Lower leg skin (tissue), 4 donors: ENCODE measurements around the gene KDM4D. TPM values are rescaled to one million over a fixed set of nuclear protein-coding genes. Genes with fewer than 3 reads are reported as not detected.
"Not testable (repeated sequence)": the region's sequence is repeated elsewhere in the genome, so short reads cannot be mapped to it uniquely, and the experiment has no call there.

ENCODE experiments used
- DNase-seq, 2 donors: peaks; one replicate each; pipeline ENCODE4 v3.0.0-alpha.2; 2019; ENCODE audit warnings: low spot score in 2 of 2
- H3K4me3 ChIP-seq: fragments of 200-600 bp; sonication (generic); 2 replicates; pipeline ENCODE4 v1.5.1; 2017; ENCODE audit warnings: mild to moderate bottlenecking, low read depth; ENCODE audit not compliant: poor library complexity, severe bottlenecking
- POLR2A ChIP-seq, 2 donors: fragments of 450-650 bp; IDR thresholded peaks; one replicate each; pipeline ENCODE4 v1.6.1; 2016 to 2017; ENCODE audit warnings: antibody characterized with exemption in 2 of 2, mild to moderate bottlenecking in 1 of 2, moderate library complexity in 1 of 2
- WGBS, 2 donors: methylation state at CpG; one replicate each; pipeline ENCODE4 v1.1.5; 2018; 5-methylcytosine and 5-hydroxymethylcytosine counted together
- intact Hi-C: fragments of 100-400 bp; cut with DNase I; formaldehyde crosslinking; loops from one replicate; pipeline ENCODE4 v1.15.0; 2023; ENCODE audit warnings: low total_unique reads
- total RNA-seq, 4 donors: library from RNA; depleted of rRNA; stranded (reverse); fragments of >200 nt; gene quantifications; one replicate each; pipeline ENCODE4 v1.1.0, GENCODE V29; 2016
- TF ChIP-seq, protein P1 (sequence below), 3 donors: fragments of 450-650 bp; IDR thresholded peaks; one replicate each; pipeline ENCODE4 v1.5.1; 2016; ENCODE audit warnings: antibody characterized with exemption in 3 of 3, mild to moderate bottlenecking in 3 of 3, moderate library complexity in 2 of 3

Gene KDM4D
- total RNA-seq, 4 donors from 2014 or later: 0.94 to 1.1 (median 1.0) TPM

DNA sequence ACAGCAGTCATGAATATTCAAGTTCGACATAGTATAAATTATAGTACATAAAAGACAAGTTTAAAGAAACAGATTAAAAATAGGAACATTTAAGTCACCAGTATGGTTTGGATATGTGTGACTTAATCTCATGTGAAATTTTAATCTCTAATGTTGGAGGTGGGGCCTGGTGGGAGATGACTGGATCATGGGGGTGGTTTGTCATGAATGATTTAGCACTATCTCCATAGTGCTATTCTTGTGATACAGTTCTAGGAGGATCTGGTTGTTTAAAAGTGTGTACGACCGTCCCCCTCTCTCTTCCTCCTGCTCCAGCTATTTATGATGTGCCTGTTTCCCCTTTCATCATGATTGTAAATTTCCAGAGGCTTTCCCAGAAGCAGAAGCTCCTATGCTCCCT, 54.8 kb downstream of the KDM4D start:
- no peak for TF ChIP-seq POLR2A (IDR thresholded peaks at IDR 0.05)
- TF ChIP-seq, protein P1, sequence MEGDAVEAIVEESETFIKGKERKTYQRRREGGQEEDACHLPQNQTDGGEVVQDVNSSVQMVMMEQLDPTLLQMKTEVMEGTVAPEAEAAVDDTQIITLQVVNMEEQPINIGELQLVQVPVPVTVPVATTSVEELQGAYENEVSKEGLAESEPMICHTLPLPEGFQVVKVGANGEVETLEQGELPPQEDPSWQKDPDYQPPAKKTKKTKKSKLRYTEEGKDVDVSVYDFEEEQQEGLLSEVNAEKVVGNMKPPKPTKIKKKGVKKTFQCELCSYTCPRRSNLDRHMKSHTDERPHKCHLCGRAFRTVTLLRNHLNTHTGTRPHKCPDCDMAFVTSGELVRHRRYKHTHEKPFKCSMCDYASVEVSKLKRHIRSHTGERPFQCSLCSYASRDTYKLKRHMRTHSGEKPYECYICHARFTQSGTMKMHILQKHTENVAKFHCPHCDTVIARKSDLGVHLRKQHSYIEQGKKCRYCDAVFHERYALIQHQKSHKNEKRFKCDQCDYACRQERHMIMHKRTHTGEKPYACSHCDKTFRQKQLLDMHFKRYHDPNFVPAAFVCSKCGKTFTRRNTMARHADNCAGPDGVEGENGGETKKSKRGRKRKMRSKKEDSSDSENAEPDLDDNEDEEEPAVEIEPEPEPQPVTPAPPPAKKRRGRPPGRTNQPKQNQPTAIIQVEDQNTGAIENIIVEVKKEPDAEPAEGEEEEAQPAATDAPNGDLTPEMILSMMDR (IDR thresholded peaks at IDR 0.05): no peak
- intact Hi-C loops: no loop called here
- no peak overlapping the region for H3K4me3 ChIP-seq
- no peak for DNase-seq
- 78 to 81% methylated on average over 3 of the region's 3 CpGs for WGBS, 2 donors

DNA sequence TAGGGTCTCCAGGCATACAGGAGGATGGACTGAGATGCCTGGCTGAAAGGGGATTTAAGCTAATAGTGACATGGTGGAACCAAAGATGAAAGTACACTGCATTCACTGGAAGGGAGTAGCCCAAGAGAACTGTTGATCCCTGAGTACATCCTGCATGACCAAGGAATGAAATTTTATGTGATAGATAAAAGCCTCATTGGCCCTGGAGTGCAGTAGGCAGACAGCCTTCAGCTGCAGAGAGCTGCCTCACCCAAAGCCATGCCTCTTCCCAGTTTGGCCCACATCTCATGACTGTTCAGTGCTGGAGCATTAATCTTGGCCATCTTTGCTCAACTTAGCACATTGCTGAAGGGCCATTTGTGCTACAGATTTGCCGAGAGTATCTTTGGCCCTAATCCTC, 59.5 kb downstream of the KDM4D start:
- intact Hi-C loops: no loop called here
- DNase-seq: no peak

DNA sequence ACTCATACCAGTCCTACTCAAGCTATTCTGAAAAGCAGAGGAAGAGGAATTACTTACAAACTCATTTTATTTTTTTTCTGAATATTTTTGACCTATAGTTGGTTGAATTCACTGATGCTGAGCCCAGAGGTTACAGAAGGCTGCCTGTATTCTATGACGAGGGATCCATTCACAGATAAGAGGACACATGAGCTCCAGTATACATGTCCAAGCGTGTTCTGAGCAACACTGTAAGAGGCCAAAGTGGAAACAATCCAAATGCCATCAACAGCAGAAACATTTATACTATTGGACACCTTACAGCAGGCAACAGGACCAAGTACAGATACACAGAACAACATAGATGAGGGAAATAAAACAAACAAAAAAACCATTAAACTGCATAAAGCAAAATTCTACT, 61.8 kb downstream of the KDM4D start:
- TF ChIP-seq POLR2A (IDR thresholded peaks at IDR 0.05): no peak
- TF ChIP-seq, protein P1 (IDR thresholded peaks at IDR 0.05): no peak
- WGBS, 2 donors: 47 to 55% methylated on average over 2 of the region's 2 CpGs
- intact Hi-C loops: no loop called here
- no peak for DNase-seq
- no peak overlapping the region for H3K4me3 ChIP-seq

More for the DNA sequence above, 59.5 kb downstream of the KDM4D start:
- H3K4me3 ChIP-seq: no peak overlapping the region
- TF ChIP-seq, protein P1 (IDR thresholded peaks at IDR 0.05): no peak
- TF ChIP-seq POLR2A (IDR thresholded peaks at IDR 0.05): no peak
- 59 to 76% methylated on average over 1 of the region's 1 CpG for WGBS, 2 donors

DNA sequence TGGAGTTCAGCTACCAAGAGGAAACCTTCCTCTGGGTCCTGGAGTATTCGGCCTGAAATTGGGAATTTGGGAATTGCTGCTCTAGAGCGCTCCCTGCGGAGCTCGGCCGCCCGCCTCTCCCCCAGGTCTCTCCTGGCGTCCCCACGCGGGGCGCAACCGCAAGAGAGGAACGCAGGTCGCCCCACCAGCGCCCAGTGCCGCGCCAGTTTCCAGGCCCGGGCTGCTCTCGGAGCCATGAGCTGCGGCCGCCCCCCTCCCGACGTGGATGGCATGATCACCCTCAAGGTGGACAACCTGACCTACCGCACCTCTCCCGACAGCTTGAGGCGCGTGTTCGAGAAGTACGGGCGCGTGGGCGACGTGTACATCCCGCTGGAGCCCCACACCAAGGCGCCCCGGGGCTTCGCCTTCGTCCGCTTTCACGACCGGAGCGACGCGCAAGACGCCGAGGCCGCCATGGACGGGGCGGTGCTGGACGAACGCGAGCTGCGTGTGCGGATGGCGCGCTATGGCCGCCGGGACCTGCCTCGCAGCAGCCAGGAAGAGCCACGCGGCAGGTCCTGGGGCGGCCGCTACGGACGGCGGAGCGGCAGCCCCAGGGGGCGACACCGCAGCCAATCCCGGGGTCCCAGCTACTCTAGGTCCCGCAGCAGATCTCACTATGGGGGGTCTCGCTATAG, 64.0 kb downstream of the KDM4D start:
- DNase-seq, H3K4me3 ChIP-seq, intact Hi-C loops: not testable (repeated sequence)
- 13 to 36% methylated on average over 13 to 55 of the region's 71 CpGs for WGBS, 2 donors

DNA sequence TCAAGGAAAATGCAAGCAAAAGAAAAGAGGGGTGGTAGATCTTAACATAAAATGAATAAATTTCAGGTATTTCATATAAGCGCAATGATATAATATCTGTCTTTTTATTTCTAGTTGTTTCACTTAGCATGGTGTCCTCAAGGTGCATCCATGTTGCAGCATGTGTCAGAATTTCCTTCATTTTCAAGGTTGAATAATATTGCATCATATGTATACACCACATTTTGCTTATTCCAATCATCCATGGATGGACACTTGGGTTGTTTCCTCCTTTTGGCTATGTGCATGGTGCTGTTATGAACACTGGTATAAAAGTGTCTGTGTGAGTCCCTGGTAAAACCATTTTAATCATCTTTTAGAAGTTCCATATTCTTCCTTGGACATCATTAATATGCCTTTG, 68.7 kb downstream of the KDM4D start:
- no peak for DNase-seq
- H3K4me3 ChIP-seq: no peak overlapping the region
- TF ChIP-seq, protein P1 (IDR thresholded peaks at IDR 0.05): no peak
- no peak for TF ChIP-seq POLR2A (IDR thresholded peaks at IDR 0.05)
- intact Hi-C loops: no loop called here
- 98 to 100% methylated on average over 1 of the region's 1 CpG for WGBS, 2 donors

DNA sequence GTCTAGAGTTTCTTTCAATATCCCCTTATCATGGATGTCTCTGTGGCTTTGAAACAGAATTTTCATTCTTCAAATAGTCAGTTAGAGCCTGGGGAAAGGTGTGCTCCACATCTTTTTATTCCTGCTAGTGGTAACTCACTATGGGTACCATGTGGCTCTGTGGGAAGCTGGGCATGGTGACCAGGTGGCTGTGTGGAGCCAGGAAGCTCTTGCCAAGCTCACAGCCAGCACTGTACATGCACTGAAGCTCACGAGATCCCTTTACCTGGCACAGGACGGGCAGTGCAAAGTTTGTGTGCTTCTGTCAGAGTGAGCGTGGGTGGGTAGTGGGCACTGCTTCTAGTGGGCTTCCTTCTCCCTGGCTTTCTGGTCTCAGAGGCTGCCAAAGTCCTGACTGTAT, 69.4 kb downstream of the KDM4D start:
- 87 to 90% methylated on average over 3 of the region's 3 CpGs for WGBS, 2 donors
- TF ChIP-seq, protein P1 (IDR thresholded peaks at IDR 0.05): no peak
- TF ChIP-seq POLR2A (IDR thresholded peaks at IDR 0.05): no peak
- H3K4me3 ChIP-seq: no peak overlapping the region
- intact Hi-C loops: no loop called here
- DNase-seq: no peak
